IPS-NIHi11 (cell line): ENCODE data around the gene FAM222B.
A peak's percentile ranks its signal among the peaks of the same experiment; 100 is the strongest.

Experiments
- DNase-seq: peaks from one replicate; pipeline ENCODE4 v3.0.0; 2012; ENCODE audit warnings: mixed read lengths, low spot score

FAM222B gene

DNA sequence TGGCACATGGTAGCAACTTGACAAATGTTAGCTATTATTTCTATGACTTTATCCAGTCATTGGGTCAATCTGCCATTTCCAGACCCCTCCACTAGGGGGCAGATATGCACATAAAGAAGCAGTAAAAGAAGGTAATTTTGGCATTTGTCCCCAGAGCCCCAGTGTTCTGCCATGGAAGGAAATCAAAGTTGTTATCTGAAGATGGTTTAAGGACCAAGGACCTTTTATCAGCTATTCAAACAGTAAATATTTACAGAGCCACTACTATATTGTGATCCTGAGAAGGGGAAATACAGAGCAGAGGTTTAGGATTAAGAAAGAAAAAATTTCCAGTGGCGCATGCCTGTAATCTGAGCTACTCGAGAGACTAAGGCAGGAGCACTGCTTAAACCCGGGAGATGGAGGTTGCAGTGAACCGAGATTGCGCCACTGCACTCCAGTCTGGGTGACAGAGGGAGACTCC is 78.8 kb downstream of the FAM222B start:
- DNase-seq: peak; percentile 70

- no peak for DNase-seq
These were observed 79.3 kb downstream of the FAM222B start for GRCh38 chr17:28763137-28763799.

- peak; percentile 74 for DNase-seq
These were observed 81.7 kb downstream of the FAM222B start for GRCh38 chr17:28760601-28761562.

- no peak for DNase-seq
These were observed 83.2 kb downstream of the FAM222B start for GRCh38 chr17:28759256-28759865.

GRCh38 chr17:28758411-28759121 is 84.0 kb downstream of the FAM222B start:
- no peak for DNase-seq

DNA sequence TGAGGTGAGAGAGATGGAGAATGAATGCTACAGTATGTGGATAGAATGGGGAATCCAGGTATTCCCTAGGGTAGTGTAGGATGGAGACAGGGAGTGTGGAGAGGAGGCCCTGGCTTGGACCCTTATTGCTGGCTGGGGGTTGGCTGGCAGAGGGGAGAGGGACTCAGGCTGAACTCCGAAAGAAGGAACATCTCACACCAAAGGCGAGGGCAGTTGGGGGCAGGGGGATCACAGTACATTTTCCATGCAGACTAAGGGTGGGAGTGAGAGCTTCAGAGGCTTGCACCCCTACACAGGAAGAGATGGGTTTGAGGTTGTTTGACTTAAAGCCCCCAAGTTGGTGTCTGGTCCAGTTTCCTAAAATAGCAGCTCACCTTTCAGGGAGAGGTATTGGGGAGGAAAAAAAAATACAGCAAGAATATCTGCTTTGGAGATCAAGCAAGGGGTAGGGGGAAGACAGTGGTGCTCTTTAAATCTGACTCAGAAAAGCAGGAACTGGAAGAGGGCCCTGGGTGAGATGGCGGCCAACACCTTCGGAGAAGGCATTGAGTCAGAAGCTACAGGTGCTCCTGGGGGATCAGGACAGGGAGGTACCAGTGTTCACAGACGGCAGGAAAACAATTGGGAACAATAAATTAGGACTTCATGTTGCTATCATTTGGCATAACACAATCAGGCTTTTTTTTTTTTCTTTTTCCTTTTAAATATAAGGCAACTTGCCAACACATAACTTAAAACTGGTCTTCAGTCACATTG is 86.4 kb downstream of the FAM222B start:
- no peak for DNase-seq

DNA sequence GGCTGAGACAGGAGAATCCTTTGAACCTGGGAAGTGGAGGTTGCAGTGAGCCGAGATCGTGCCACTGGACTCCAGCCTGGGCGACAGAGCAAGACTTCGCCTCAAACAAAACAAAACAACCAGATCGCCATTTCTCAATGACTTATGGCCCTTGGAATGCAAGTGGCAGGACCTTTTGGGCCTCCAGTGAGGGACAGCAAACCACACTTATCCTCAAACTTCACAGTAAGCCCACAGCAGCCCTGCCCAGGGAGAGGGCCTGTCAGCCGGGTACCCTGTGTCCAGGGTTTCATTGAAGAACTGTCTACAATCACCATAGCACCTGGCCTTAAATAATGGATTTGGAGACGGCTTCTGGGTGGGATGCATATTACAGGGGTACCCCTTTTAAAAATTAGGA is 87.1 kb downstream of the FAM222B start:
- DNase-seq: no peak

GRCh38 chr17:28751600-28752366 is 90.8 kb downstream of the FAM222B start:
- no peak for DNase-seq

- DNase-seq: peak; percentile 72
These were observed 92.2 kb downstream of the FAM222B start for GRCh38 chr17:28750178-28751047.

DNA sequence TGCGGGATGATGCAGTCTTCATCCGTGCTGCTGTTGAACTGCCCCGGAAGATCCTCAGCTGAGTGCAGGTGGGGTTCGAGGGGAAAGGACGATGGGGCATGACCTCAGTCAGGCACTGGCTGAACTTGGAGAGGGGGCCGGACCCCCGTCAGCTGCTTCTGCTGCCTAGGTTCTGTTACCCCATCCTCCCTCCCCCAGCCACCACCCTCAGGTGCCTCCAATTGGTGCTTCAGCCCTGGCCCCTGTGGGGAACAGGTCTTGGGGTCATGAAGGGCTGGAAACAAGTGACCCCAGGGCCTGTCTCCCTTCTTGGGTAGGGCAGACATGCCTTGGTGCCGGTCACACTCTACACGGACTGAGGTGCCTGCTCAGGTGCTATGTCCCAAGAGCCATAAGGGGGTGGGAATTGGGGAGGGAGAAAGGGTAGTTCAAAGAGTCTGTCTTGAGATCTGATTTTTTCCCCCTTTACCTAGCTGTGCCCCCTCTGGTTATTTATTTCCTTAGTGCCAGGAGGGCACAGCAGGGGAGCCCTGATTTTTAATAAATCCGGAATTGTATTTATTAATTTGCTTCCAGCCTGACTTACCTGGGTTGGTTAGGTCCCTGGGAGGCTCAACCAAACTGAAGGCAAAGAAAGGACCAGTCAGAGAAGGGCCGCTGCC is 92.9 kb downstream of the FAM222B start:
- DNase-seq: no peak

DNA sequence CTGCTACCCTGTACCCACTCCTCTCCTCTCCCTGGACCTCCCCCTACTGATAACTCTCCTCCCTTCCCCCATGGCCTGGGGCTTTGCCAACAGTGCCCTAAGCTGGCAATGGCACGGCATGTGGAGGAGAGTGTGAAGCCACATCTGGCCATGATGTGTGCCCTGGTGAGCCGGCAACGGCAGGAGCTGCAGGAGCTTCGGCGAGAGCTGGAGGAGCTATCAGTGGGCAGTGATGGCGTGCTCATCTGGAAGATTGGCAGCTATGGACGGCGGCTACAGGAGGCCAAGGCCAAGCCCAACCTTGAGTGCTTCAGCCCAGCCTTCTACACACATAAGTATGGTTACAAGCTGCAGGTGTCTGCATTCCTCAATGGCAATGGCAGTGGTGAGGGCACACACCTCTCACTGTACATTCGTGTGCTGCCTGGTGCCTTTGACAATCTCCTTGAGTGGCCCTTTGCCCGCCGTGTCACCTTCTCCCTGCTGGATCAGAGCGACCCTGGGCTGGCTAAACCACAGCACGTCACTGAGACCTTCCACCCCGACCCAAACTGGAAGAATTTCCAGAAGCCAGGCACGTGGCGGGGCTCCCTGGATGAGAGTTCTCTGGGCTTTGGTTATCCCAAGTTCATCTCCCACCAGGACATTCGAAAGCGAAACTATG is 93.6 kb downstream of the FAM222B start:
- no peak for DNase-seq

GRCh38 chr17:28747801-28748750 is 94.5 kb downstream of the FAM222B start:
- no peak for DNase-seq

DNA sequence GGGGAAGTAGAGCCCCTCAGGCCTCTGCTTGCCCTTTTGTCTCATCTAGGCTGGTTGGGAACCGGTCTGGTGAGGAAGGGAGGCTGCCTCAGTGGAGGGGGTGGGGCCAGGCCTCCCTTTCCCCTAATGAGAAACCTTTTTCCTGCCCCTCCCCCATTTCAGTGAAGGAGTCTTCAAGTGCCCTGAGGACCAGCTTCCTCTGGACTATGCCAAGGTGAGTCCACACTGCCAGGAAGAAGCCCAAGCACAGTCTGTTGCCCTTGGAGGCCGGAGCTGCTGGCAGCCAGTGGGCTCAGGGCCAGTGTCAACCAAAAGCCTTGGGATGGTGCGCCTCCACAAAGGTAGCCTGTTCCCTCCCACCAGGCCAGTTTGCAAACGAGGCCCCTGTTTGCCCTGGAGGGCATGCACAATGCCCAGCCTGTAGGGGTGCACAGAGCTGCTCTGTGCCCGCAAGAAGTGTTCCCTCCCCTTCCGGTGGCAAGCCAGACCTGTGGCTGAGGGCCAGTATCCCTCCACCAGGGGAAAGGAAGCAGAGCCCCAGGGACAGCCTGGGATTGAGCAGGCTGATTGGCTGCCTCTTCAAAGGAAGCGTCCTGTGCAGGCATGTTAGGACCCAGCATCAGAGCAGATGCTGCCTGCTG is 95.4 kb downstream of the FAM222B start:
- DNase-seq: no peak

DNA sequence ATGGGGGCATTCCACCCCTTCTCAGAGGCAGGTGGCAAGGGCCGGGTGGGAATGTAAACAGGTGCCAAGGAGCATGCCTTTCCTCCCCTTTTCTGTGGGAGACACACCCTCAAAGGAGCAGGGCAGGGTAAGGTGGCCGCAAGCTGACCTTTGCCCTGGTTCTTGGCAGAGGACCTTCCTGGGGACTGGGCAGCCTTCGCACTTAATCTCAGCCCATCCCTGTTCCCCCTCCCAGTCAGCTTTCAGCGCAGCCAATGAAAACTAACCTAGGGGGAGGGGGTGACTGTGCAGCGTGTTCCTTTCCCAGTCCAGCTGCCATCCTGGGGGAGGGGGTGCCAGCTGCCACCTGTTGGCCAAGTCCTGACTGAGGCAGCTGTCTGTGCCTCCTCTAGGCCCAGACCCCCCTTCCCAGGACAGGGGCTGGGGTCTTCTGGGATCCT is 96.0 kb downstream of the FAM222B start:
- no peak for DNase-seq

DNA sequence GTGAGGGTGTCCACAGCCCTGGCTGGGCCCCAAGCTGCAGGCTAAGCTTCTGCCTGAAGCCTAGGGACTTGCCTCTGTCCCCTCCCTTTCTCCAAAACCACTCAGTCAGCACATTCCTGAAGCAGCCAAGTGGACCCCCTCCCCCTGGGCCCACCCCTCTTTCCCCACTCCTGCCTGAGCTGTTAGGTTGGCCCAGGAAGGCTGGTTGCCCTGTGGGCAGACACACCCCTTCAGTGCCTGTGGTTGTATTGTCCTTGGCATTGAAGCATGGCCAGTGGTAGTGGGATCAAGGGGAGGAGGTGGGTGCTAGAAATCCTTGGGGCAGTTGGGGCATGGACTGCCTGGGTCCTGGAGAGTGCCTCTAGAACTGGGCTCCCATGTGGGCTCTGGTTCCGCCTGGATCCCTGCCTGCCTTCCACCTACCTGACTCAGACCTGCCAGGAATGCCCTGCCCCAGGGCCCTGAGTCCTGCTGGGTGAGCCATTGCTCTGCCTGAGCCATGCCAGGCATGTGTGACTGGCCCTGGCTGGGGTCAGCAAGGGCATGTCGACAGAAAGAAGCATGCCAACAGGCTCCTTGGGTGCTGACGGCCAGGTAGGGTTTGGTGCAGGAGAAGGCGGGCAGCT is 96.7 kb downstream of the FAM222B start:
- no peak for DNase-seq
